ENCODE measurements around the gene DOK1.

DOK1 gene

GRCh38 chr2:74603282-74604000, 48.9 kb downstream of the DOK1 start:
- DNase-seq = no peak

DNA sequence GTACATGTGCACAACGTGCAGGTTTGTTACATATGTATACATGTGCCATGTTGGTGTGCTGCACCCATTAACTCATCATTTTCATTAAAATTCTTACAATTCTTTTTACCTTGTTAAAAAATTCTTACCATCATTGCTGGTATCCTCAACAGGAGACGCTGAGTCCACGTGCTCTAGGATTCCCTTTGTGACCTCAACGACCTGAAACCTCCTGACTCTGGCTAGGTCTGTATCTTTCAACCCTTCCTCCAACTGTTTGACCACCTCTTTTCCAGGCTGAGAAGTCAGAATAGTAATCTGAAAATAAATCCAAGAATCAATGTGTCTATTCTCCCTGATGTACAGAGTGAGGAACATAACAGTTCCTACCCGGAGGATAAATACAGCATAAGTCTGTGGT, 52.4 kb downstream of the DOK1 start:
- DNase-seq = no peak
